HG03342 (cell line): ENCODE results near the gene FUT6.
A peak's percentile ranks its signal among the peaks of the same experiment; 100 is the strongest.

Experiments
- ATAC-seq: cut with Tn5 transposase; IDR thresholded peaks from one replicate; pipeline ENCODE4 v1.9.1; 2021; ENCODE audit warnings: mild to moderate bottlenecking, moderate library complexity; ENCODE audit not compliant: unreplicated experiment

The FUT6 gene

GRCh38 chr19:5806905-5807304 is 32.6 kb downstream of the FUT6 start:
- ATAC-seq: no peak

GRCh38 chr19:5806133-5806489 is 33.4 kb downstream of the FUT6 start:
- ATAC-seq: no peak

- ATAC-seq: no peak
These were observed 33.9 kb downstream of the FUT6 start for GRCh38 chr19:5805462-5806132.

GRCh38 chr19:5804516-5805461 is 34.7 kb downstream of the FUT6 start, which contains the start of gene NRTN:
TSS of gene NRTN (plus strand) at chr19:5805067. CDS start at chr19:5824166, 19,099 bp downstream.
- ATAC-seq: no peak

GRCh38 chr19:5803752-5804515 is 35.6 kb downstream of the FUT6 start:
- peak; percentile 74 for ATAC-seq

GRCh38 chr19:5803441-5803751 is 36.1 kb downstream of the FUT6 start:
- ATAC-seq: no peak

GRCh38 chr19:5801796-5802619 is 37.5 kb downstream of the FUT6 start:
- no peak for ATAC-seq

GRCh38 chr19:5800361-5801270 is 38.9 kb downstream of the FUT6 start:
- ATAC-seq: no peak

- no peak for ATAC-seq
These were observed 40.0 kb downstream of the FUT6 start for GRCh38 chr19:5799247-5800241.

- no peak for ATAC-seq
These were observed 41.3 kb downstream of the FUT6 start for GRCh38 chr19:5798244-5798643.

- ATAC-seq: no peak
These were observed 44.1 kb downstream of the FUT6 start for GRCh38 chr19:5795382-5795919.

- no peak for ATAC-seq
These were observed 46.3 kb downstream of the FUT6 start for GRCh38 chr19:5793188-5793587.

GRCh38 chr19:5792224-5792623 is 47.3 kb downstream of the FUT6 start:
- ATAC-seq: no peak

- peak; percentile 90 for ATAC-seq
These were observed 48.7 kb downstream of the FUT6 start, which contains the start of gene DUS3L for GRCh38 chr19:5790559-5791520. TSS of gene DUS3L (minus strand) at chr19:5791163. CDS start at chr19:5791141, 22 bp downstream.

- no peak for ATAC-seq
These were observed 49.5 kb downstream of the FUT6 start for GRCh38 chr19:5789886-5790558.

- no peak for ATAC-seq
These were observed 50.1 kb downstream of the FUT6 start for GRCh38 chr19:5789351-5789761.
